K562 (cell line): ENCODE measurements around the gene STX3. TPM values are rescaled to one million over a fixed set of nuclear protein-coding genes. Genes with fewer than 3 reads are reported as not detected.

Source experiments
- C11orf30 ChIP-seq: fragments of 450-650 bp; IDR thresholded peaks from 2 replicates; pipeline ENCODE4 v1.6.1; 2016; ENCODE audit warnings: low read depth, mild to moderate bottlenecking
- FOSL1 ChIP-seq: fragments of 200-800 bp; sonication (Bioruptor generic); conservative IDR thresholded peaks from 2 replicates; pipeline ENCODE4 v1.6.1; 2016; ENCODE audit warnings: missing genetic modification characterization, missing compliant biosample characterization
- FOXP4 ChIP-seq: sonication (generic); formaldehyde crosslinking; IDR thresholded peaks from 2 replicates; pipeline ENCODE4 v1.8.0; 2022; ENCODE audit warnings: mild to moderate bottlenecking, missing genetic modification reagents, borderline replicate concordance
- IRF9 ChIP-seq: fragments of 450-650 bp; IDR thresholded peaks from 2 replicates; pipeline ENCODE4 v1.6.1; 2016; ENCODE audit warnings: missing biosample characterization, missing genetic modification characterization
- MCM3 ChIP-seq: fragments of 450-650 bp; IDR thresholded peaks from 2 replicates; pipeline ENCODE4 v1.6.1; 2016
- MEF2D ChIP-seq: conservative IDR thresholded peaks from 2 replicates; pipeline ENCODE4 v1.6.1; 2016; ENCODE audit warnings: low read depth, missing genetic modification characterization, missing compliant biosample characterization
- NFYB ChIP-seq: IDR thresholded peaks from 2 replicates; pipeline ENCODE4 v1.6.1; 2011; ENCODE audit warnings: mild to moderate bottlenecking, moderate library complexity; ENCODE audit not compliant: insufficient read length; ENCODE audit errors: extremely low read depth
- RAD21 ChIP-seq, 2 experiments: fragments of 250-450 bp in 1 of 2; fragments of 450-650 bp in 1 of 2; sonication (Bioruptor Pico) in 1 of 2; formaldehyde crosslinking in 1 of 2; IDR thresholded peaks in 1 of 2; conservative IDR thresholded peaks in 1 of 2; 2 replicates each; pipeline versions ENCODE4 v1.4.0 to v1.8.0; 2020 to 2022; ENCODE audit warnings: mild to moderate bottlenecking in 2 of 2, moderate library complexity in 1 of 2
- RNF219 ChIP-seq: fragments of 250-450 bp; sonication (Bioruptor Pico); IDR thresholded peaks from 2 replicates; pipeline ENCODE4 v1.5.0; 2022; ENCODE audit warnings: mild to moderate bottlenecking
- SMARCC2 ChIP-seq: fragments of 450-650 bp; IDR thresholded peaks from 2 replicates; pipeline ENCODE4 v1.6.1; 2017; ENCODE audit warnings: antibody characterized with exemption, moderate library complexity, mild to moderate bottlenecking, low read depth
- TCF3 ChIP-seq: sonication (generic); formaldehyde crosslinking; IDR thresholded peaks from 2 replicates; pipeline ENCODE4 v1.4.0; 2020; ENCODE audit warnings: mild to moderate bottlenecking, missing genetic modification reagents
- THRAP3 ChIP-seq: fragments of 450-650 bp; IDR thresholded peaks from 2 replicates; pipeline ENCODE4 v1.6.1; 2016; ENCODE audit warnings: mild to moderate bottlenecking, inconsistent platforms, borderline replicate concordance
- WHSC1 ChIP-seq: IDR thresholded peaks from one replicate; pipeline ENCODE4 v1.6.1; 2012; ENCODE audit warnings: low read length, control low read depth, inconsistent platforms
- YBX1 ChIP-seq: fragments of 450-650 bp; IDR thresholded peaks from 2 replicates; pipeline ENCODE4 v1.7.1; 2016; ENCODE audit warnings: mild to moderate bottlenecking
- ZHX1 ChIP-seq: fragments of 150-350 bp; conservative IDR thresholded peaks from 2 replicates; pipeline ENCODE4 v1.6.1; 2014; ENCODE audit warnings: low read length
- ZNF232 ChIP-seq: sonication (generic); formaldehyde crosslinking; IDR thresholded peaks from 2 replicates; pipeline ENCODE4 v1.8.0; 2022; ENCODE audit warnings: mild to moderate bottlenecking, missing genetic modification reagents
- ZNF518B ChIP-seq: fragments of 250-450 bp; sonication (Bioruptor Pico); IDR thresholded peaks from 2 replicates; pipeline ENCODE4 v1.5.0; 2021; ENCODE audit warnings: mild to moderate bottlenecking, moderate library complexity
- polyA plus RNA-seq, 8 experiments: library from polyadenylated mRNA; depleted of rRNA in 4 of 8; stranded (reverse) in 5 of 8; unstranded in 3 of 8; fragments of >200 nt; fragmentation: Nextera tagmentation in 2 of 8; fragmentation: Illumina TruSeq in 1 of 8; extraction: Ambion mirVana in 2 of 8; extraction: Trizol in 1 of 8; gene quantifications; 2 replicates each; pipeline versions ENCODE4 v1.2.1 to v1.2.3, GENCODE V29; 2011 to 2014; ENCODE audit warnings: inconsistent platforms in 1 of 8, missing spikeins in 1 of 8
- total RNA-seq, 7 experiments: library from RNA; depleted of rRNA in 6 of 7; stranded (reverse); fragments of >200 nt in 6 of 7; fragmentation: Illumina TruSeq in 2 of 7; extraction: Trizol in 2 of 7; gene quantifications; 2 replicates each; pipeline versions ENCODE4 v1.2.1 to v1.2.3, GENCODE V29; 2011 to 2021; ENCODE audit warnings: low replicate concordance in 1 of 7

Gene STX3
- total and polyA plus RNA-seq, 9 of the 15 experiments (the other 6 are each of a cell fraction or from before 2014, with no cell fraction given) = 12.0 to 91.6 (median 48.7) TPM

DNA sequence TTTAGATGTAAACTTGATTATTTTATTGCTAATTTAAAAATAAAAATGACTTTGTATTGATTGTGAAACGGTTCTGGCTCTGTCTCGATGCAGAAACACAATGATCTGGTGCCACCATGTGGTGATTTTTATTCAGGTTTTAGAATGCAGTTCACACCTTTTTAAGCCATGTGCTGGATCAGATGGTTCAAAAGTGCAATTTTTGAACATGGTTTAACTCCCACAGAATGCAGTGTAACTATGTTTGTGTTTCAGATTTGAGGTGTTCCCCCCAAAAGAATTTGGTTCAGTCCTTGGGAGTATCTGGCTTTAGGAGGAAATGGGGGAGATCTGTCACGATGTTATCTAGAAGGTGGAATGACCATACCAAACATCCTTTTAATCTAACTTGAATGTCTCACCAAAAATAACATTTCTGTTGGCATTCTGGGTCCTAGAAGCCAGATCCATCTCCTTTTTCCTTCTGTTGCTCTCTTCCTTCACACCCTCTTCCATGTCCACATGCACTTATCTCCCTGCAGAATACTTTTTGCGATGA lies 47.5 kb downstream of the STX3 start (continued):
- TF ChIP-seq NFYB (no peak), TCF3 (CRISPR knock-in tag) (no peak), IRF9 (no peak), YBX1 (no peak), WHSC1 (no peak), FOSL1 (tag) (no peak), THRAP3 (0 out of 2 replicates have a peak, but pooled peaks have one; percentile 35), RAD21 (CRISPR knock-in tag; conservative IDR thresholded peaks at IDR 0.05 in 1 of 2, IDR thresholded peaks at IDR 0.05 in 1 of 2) (peak; percentile 85 to 86), ZNF518B (CRISPR knock-in tag) (no peak), SMARCC2 (no peak), MEF2D (tag) (no peak), MCM3 (no peak), RNF219 (CRISPR knock-in tag) (no peak), C11orf30 (no peak), ZHX1 (no peak), FOXP4 (CRISPR knock-in tag) (no peak), ZNF232 (CRISPR knock-in tag) (no peak)
